CMK (cell line): ENCODE data around the gene SLC23A1.

Experiments used
- DNase-seq: peaks from one replicate; pipeline ENCODE4 v3.0.0-alpha.2; 2010; ENCODE audit warnings: low read depth

SLC23A1 gene

GRCh38 chr5:139406963-139407362 lies 23.9 kb upstream of the SLC23A1 start:
- DNase-seq = no peak

- no peak for DNase-seq
Observed at GRCh38 chr5:139404484-139404840, 21.4 kb upstream of the SLC23A1 start.

DNA sequence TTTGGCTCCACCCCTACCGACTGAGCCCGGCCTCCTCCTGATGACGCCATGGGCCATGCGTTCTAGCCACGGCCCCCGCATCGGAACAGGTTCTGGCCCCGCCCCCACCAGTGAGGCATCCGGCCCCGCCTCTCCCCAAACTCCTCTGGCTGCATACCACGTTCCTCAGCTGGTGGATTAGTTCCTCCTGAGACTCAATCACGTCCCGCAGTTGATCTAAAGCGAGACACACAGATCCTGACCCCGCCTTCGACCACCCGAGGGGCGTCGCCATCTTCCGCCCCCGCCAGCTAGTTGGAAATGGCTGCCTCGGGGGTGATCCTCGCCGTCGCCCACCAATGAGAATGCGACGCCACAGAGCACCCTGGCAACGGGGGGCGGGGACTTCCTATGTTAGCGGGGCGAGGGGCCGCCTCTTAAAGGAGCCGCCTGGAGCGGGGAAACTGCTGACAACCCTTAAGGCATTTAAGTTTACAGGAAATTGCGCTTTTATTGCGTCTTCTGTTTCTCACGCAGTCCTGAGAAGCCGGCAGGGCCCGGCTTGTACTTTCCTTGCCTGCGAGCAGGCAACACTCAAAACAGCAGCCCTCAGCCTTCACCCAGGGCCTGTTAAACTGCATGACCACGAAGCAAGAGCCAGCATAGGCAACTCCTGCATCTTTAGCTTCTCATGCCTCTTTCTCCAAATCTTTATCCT lies 20.8 kb upstream of the SLC23A1 start, which contains the start of gene SPATA24:
SPATA24 (minus strand) TSS at position 303 of the 697 bp plus-strand sequence; CDS start at position 274, 29 bp downstream.
- DNase-seq = peak; percentile 81

DNA sequence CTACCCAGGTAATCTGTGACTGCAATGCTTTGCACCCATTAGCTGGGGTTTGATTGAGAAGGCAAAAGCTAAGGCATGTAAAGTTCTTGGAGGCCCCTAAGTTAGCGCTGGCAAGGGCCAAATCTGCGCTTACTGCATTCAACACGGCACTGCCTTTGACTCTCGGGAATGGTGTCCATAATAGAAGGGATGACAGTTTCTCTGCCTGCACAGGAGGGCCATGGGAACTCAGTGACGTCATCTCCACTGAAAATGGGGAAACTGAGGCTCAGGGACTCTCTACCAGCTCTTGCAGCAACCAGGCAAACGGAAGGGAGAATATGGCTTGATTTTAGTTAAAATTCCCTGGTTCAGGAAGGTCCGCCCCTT lies 20.3 kb upstream of the SLC23A1 start:
- no peak for DNase-seq

GRCh38 chr5:139402561-139403158 lies 19.6 kb upstream of the SLC23A1 start:
- DNase-seq = no peak

DNA sequence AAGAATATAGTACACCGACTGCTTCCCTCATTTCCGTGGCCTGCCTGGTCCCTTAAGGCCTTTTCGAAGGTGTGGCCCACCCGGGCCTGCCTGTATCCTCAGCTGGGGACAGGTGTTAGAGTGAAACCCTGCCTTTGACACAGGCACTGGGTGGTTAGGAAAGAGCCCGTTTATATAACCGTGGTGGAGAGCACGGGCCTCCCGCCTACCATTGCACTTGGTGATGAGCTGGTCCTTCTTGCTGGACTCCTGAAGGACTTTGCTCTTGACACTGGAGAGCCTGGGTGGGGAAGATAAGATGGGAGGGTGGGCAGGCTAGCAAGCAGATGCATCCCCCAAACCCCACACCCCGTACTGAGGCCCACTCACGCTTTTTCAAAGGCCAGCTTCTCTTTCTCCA lies 18.4 kb upstream of the SLC23A1 start:
- no peak for DNase-seq

- no peak for DNase-seq
Observed at GRCh38 chr5:139399501-139400121, 16.5 kb upstream of the SLC23A1 start.

DNA sequence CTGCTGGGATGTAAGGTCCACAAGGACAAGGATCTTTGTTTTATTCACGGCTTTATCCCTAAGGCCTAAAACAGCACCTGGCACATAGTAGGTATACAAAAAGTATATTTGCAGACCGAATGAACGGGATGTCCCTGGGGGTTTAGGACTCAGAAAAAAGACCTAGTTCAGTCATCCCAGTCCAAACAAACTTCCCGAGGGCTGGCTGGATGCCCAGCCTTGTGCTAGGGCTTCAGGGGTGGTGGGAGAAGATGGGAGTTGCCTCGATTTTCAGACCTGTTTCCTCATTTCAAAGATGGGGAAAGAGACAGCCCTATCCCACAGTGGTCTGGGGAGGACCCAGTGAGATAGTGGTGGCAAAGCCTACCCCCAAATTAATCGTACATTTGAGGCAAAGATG lies 14.8 kb upstream of the SLC23A1 start:
- no peak for DNase-seq

GRCh38 chr5:139396691-139397090 lies 13.6 kb upstream of the SLC23A1 start:
- no peak for DNase-seq

DNA sequence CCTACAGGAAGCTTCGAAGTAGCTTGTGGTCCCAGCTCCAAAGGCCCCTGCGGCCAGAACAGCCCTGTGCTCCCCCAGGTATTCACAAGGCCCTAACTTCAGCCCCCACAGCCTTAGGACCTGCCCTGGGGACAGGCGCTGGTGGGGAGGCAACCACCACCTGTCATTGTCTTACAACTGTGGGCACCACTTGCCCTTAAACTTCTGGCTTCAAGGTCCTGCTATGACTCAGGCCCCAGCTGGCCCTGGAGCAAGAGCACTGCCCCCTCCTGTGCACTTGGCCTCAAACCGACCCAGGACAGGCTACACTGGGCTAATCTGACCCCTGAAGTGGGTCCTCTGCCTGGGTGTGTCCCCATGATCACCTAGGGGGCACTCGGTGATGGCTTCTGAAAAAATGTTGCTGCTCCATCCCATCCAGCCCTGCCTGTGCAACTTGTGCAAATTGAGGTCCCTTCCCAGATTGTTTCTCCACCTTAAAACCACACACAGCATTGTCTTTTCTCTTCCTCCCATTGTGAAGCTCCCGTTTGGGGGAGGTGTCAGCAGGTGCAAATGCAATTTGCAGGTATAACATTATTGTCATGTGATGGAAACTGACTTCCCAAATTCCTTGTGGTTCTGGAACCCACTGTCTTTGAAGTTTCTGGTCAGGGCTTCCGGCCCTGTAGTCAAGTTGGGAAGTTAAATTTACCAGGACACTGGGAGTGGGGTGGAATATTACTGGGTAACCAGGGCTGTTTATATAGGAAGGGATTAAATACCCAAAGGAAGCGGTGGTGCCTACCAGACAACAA lies 12.9 kb upstream of the SLC23A1 start:
- no peak for DNase-seq

DNA sequence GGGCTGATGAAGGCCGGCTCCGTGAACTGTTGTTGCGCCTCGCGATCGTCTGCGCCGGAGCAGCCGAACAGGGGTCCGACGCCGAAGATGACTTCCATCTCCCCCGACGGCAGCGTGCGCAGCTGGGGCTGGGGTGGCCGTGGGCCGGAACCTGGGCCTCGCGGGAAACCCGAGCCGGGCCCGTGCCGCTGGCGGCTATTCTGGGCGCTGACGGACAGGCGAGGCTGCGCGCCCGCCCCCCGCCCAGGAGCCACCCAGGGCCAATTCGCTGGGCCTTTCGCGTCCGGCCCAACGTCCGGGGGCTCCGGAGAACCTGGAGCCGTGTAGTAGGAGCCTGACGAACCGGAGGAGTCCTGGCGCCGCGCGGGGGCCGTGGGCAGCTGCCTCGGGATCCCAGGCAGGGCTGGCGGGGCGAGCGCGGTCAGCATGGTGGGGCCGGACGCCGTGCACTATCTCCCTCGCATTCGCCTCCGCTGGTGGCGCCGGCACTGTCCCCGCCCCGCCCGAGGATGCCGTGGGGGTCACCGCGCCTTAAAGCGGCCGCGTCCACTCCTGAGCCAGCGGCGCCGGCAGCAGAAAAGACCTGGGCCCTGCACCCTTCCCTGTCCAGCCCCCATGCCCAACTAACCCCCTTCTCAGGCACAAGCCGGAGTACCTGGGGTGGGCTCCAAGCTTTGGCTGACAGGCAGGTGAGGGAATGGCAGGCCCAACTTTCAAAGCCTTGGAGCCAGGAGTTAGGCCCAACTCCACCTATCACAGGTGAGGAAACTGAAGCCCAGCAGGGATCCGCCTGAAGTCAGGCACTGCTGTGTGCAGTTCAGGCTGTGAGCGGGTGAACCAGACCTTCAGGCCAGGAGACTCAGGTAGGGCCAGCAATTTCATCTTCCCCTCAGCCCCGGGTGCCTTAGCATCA lies 11.8 kb upstream of the SLC23A1 start, which contains the start of gene PROB1:
PROB1 (minus strand) TSS at position 451 of the 913 bp plus-strand sequence; CDS start at position 428, 23 bp downstream.
- no peak for DNase-seq

GRCh38 chr5:139394123-139394653 lies 11.1 kb upstream of the SLC23A1 start:
- DNase-seq = no peak

GRCh38 chr5:139393497-139394122 lies 10.5 kb upstream of the SLC23A1 start:
- no peak for DNase-seq

- DNase-seq = peak; percentile 58
Observed at GRCh38 chr5:139392678-139393496, 9.8 kb upstream of the SLC23A1 start.

DNA sequence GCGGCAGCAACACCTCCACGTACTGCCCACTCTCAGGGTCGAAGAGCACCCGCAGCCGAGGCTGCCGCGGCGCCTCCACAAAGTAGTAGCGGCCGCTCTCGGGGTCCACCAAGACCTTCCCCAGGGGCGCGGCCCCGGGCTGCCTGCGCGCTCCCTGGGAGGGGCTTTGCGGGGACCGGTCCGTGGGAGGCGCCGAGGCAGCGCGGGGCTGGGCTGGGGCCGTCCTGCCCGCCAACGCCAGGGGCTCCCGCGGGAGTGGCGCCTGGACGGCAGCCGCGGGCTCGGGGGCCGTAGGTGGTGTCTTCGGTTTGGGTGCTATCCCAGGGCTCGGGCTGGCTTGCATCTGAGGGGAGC lies 9.2 kb upstream of the SLC23A1 start:
- DNase-seq = no peak

GRCh38 chr5:139391570-139392323 lies 8.7 kb upstream of the SLC23A1 start:
- no peak for DNase-seq

DNA sequence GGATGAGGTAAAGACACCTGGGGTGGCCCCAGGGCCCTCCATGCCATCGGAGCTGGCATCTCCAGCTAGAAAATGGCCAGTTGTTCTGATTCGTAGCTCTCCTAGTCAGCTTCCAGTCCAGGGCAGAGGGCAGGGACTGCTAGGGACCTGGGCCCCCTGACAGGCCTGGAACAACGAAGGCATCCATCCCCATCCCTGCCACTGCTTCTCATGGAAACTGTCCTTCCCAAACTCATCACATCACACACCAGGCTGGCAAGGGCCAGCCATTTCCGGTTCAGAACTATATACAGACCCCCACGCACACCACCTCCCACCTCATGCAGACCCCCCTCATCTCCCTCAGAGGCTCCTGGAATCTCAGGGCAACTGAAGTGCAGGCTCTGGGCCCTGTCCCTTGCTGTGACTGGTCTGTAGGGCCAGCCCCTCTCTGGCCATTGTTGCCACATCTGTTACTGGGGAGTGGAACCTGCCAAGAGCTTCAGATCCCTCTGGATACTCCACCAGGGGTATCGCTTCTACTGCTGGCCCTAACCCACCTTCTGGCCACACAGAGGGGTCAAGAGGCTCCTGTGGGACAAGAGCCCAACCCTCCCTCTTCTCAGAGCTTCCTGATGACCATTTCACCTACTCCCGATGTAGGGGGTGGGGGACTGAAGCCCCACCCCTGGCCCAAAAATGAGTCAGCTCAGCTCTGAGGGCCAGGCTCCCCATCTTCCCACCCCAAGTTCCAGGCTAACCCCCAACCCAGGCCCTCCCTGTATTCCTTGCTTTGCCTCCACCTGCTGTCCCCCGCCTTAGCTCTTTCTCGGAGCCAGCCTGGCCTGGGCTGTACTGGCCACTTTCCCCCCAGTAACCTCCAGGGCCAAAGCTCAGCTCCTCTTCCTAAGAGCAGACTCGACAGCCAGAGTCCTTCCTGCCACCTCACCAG lies 7.8 kb upstream of the SLC23A1 start:
- no peak for DNase-seq
